GM21423 (cell line): Measurements from ENCODE around the gene IER3IP1.
"Not testable (repeated sequence)": the region's sequence is repeated elsewhere in the genome, so short reads cannot be mapped to it uniquely, and the experiment has no call there.

Experiments used
- ATAC-seq: cut with Tn5 transposase; IDR thresholded peaks from one replicate; pipeline ENCODE4 v1.9.1; 2021; ENCODE audit warnings: mild to moderate bottlenecking, moderate library complexity; ENCODE audit not compliant: unreplicated experiment

Gene IER3IP1

DNA sequence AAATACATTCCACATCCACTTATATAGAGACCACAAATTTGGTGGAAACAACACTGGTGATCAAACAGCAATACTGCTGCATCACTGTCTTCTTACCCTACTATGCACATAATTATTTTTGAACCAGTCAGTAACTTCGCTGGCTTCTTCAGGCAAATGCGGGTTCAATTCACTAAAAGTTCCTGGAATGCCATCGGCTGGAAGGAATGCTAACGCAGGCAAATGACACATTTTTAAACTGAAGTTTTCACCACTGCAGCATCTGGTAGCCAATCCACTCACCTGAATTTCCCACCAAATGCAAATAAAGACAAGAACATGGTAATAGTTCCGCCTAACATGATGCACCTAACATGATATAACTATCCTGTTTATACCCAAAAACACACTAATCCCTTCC is 15.9 kb downstream of the IER3IP1 start:
- no peak for ATAC-seq

GRCh38 chr18:47158404-47158803 is 17.8 kb downstream of the IER3IP1 start:
- ATAC-seq: not testable (repeated sequence)

GRCh38 chr18:47151439-47151838 is 24.7 kb downstream of the IER3IP1 start:
- ATAC-seq: no peak

- ATAC-seq: peak; percentile 17
These were observed 25.3 kb downstream of the IER3IP1 start for GRCh38 chr18:47150824-47151366.

GRCh38 chr18:47150029-47150823 is 25.9 kb downstream of the IER3IP1 start, which contains the start of gene HDHD2:
Gene HDHD2 (minus strand): TSS chr18:47150500. CDS start chr18:47136439, 14,061 bp downstream.
- peak; percentile 91 for ATAC-seq

GRCh38 chr18:47149457-47150028 is 26.6 kb downstream of the IER3IP1 start:
- ATAC-seq: no peak

- no peak for ATAC-seq
These were observed 30.0 kb downstream of the IER3IP1 start for GRCh38 chr18:47146206-47146605.

DNA sequence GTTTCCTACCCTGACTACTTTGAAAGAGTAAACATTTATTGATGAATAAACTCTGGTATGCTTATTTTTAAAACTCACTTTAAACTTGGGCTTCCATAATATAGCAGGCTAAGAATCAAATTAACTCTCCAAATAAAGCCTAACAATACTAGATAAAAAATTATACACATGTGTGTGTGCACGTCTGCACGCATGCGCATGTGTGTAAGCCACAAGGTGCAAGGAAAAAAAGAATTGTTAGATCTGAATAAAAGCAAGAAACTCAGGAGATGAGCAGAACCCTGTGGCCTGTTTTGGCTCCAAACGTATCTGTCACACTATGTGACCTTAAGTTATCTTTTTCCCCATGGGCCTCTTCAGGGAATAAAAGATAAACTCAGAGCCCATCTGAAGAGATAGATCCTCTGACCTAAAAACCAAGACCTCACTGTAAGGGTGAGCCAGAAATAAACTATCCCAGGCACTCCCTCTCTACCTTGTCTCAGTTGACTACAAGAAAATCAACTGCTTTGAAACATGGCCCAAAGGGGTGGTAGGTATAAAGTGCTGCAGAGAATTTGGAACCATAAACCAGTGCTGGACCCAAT is 32.2 kb downstream of the IER3IP1 start:
- no peak for ATAC-seq

DNA sequence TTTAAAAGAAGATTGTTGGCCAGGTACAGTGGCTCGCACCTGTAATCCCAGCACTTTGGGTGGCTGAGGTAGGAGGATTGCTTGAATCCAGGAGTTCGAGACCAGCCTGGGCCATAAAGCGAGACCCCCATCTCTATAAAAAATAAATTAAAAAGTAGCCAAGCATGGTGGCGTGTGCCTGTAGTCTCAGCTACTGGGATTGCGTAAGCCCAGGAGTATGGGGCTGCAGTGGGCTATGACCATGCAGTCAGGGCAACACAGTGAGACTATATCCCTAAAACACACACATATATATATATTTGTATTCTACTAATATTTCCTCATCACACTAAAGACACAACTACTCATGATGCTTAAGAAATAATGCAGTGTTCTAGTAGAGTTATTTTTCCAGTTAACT is 33.0 kb downstream of the IER3IP1 start:
- no peak for ATAC-seq

DNA sequence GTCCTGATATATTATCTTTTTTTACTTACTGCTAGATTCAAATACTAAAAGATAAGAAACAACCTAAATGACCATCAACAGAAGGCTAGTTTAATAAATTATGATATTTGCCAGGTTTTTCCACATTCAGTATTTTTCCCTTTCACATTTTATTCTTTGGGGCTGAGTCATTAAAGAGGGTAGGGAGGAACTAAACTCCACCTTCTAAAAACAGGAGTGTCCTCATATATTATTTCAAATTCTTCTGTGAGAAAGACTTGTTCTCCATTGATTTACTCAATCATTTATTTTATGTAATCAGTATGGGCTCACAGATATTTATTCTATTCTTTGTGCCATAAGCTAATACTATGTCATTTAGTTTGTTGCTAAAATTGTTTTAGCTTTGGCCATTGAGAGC is 34.9 kb downstream of the IER3IP1 start:
- no peak for ATAC-seq

DNA sequence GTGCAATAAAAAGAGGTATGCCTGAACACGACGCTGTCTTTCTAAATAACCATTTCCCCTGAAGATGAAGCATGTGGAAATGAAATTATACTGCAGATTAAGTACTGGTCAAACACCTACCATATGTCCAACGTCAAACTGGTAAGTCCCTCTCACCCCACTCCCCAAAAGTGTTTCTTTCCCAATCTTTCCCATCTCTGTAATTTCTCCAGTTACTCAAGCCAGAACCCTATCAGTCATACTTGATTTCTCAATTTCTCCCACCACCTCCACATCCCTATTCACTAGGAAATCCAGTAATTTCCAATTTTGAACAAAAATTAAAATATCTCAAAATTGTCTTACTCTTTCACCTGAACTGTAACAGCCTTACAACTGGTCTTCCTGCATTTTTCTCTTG is 55.0 kb downstream of the IER3IP1 start:
- no peak for ATAC-seq

DNA sequence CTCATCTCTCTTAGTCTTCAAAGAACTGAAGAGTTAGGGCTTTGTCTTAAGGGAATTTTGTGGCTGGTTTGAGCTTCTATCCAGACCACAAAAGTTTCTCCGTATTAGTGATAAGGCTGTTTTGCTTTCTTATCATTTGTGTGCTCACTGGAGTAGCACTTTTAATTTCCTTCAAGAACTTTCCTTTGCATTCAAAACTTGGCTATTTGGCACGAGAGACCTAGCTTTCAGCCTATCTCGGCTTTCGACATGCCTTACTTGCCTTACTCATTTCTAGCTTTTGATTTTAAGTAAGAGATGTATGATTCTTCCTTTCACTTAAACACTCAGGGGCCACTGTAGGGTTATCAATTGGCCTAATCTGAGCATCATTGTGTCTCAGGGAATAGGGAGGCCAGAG is 55.7 kb downstream of the IER3IP1 start:
- ATAC-seq: no peak

- no peak for ATAC-seq
These were observed 57.2 kb downstream of the IER3IP1 start for GRCh38 chr18:47118981-47119380.

DNA sequence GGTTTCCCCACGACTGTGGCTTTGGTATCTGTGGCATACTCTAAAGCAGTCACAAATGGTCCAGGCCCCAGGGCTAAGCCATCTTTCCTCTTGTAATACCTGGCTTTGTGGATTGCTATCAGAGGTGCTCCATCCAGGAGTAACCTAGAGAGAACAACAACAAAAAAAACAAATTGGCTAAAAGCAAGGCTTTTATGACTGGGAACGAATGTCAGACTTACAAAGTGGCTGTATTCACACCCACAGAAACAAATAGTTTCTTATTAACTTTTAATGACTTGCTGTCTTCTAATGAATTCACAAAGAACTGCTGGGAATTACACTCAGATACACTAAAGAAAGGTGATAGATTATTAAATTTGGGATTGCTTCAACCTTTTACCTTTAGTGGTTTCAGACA is 61.0 kb downstream of the IER3IP1 start:
- no peak for ATAC-seq

DNA sequence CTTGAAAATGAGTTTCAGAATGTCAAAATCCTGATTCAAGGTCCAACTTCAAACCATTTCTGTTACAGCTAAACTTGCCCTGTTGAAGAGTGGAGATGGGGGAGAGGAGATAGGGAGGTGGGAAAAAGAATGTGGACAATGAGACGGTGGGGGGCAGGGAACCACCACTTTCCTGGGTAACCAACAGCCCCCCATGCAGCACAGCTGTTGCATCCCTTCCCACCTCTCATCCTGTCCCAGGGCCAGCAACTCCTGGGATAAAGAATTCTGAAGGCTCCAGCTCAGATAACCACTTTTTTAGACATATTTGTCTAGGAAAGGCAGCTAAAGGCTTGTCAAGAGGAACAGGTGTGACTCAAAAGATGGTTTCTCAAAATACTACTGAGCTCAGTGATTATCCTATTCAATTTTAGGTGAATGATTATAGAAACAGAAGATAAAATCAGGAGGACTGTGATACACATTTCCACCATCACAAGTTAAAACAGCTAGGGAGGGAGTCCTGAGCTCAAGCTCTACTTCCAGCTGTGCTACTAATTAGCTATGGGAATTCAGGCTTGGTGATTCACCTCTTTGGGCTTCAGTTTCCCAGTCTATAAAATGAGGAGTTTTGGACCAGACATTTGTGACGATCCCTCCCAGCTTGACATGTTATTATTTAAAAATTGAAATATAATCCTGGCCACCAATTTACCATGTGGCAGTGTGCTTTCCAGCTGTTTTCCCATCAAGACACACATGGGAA is 62.2 kb downstream of the IER3IP1 start:
- no peak for ATAC-seq

GRCh38 chr18:47110492-47111274 is 65.5 kb downstream of the IER3IP1 start:
- no peak for ATAC-seq

GRCh38 chr18:47109720-47110119 is 66.4 kb downstream of the IER3IP1 start:
- ATAC-seq: no peak

DNA sequence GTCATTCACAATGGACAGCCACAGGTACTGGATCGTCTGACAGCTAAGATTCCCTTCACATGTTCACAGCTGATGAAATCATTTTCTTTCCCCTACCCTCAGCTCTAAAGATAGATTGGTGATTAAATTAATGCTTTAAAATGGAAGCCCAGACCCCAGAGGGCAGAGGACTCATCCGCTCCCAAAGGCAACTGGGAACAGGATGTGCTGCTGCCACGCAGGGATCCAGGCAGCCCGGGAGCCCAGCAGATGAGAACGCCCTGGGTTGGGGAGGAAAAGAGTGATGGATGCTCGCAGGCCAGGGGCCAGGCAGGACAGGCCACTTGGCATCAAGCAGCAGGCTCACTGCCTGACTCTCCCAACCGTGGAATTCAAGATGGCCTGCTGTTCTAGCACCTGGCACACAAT is 67.2 kb downstream of the IER3IP1 start:
- ATAC-seq: no peak

GRCh38 chr18:47108373-47108772 is 67.8 kb downstream of the IER3IP1 start:
- no peak for ATAC-seq
